ENCODE data around the gene NBPF3.

NBPF3 gene

DNA sequence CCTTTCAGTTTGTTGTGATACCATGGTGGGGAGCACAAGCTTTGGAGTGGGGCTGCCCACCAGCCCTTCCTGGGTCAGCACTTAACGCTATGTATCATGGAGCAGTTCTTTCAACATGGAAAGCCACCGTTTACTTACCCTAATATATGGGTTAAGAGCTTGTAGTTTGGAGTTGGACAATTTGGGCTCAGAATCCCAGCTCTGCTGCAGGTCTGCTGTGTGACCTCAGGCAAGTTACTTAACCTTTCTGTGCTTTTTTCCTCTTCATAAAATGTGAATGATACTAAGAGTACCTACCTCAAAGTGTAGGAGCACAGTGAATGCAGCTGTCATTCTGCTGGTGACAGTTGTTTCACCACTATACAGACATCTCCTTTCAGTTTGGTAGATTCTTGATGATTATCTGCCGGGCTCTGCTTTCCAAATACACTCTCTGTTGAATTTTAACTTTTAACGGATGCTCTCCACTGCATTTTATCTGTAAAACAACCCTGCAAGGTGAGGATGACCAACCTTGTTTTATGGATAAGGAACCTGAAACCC is 93.1 kb downstream of the NBPF3 start:
- H3K4me3 ChIP-seq (ENCODE audit: low read depth, low read length), result no peak overlapping the region
- no peak for DNase-seq (ENCODE audit: low read depth)

DNA sequence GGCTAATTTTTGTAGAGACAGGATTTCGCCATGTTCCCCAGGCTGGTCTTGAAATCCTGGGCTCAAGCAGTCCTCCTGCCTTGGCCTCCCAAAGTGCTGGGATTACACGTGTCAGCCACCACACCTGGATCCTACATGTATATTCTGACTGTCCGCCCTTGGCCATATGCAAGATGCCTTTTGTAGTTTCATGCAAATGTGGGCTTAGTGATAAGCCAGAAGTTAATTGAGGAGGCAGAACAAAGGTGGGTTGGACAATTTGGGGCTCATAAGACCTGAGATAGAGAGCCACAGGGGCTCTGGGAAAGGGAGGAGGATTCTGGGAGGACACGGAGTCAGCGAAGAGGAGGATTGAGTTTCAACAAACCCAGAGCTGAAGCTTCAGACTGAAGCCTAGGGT is 94.2 kb downstream of the NBPF3 start:
- no peak overlapping the region for H3K4me3 ChIP-seq (ENCODE audit: low read depth, low read length)
- no peak for DNase-seq (ENCODE audit: low read depth)

Data from skeletal muscle cell (primary cell).